ENCODE data around the gene WNT11. TPM values are rescaled to one million over a fixed set of nuclear protein-coding genes. Genes with fewer than 3 reads are reported as not detected.

The WNT11 gene
- total RNA-seq, 2 donors from 2014 or later: 0.53 to 0.62 TPM

DNA sequence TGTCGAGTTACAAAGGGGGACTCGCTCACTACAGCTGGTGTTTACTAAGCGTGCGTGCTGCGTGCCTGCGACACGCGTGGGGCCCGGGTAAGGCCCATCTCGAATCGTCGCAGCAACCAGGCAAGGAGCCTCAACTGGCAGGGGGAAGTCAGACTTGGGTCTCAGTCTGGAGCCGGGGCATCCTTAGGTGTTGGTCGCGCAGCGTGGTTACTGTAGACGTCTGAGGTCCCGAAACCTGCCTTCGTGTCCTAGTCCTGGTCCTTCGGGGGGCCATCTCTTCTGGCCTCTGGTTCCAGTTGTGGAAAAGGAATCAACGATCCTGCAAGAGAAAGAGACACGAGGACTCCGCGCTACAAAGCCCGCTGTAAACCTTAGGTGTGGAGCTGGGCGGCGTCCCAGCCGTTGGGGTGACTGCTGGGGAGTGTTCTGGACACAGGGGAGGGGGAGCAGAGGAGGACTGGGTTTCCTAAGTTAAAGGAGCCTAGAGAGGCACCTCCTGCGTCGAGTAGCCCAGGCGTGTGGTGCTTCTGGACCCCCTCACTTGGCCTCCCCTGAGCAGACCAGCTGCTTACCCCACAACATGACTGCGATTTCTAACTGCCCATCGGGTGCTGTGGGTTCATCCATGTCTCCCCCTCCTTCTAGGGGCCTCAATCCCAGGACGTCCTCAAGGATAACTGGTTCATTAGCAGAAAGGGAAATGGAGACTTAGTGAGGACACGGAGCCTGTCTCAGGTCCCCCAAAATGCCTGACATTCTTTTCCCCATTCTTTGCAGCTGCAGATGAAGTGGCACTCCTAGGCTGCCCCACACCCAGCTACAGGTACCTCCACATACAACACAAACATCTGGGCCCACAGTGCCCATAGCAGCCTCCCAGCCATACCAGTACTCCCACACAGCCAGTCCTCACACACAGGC is 4.9 kb upstream of the WNT11 start:
- Mint-ChIP-seq H3K4me3 (peak overlapping the region; percentile 56), H3K36me3 (ENCODE audit: low read depth) (no peaks in the 10 kb centered on the region), H3K9me3 (no peaks in the 10 kb centered on the region), H3K27me3 (ENCODE audit: insufficient read depth) (peaks cover 88% of the 10 kb centered on the region), H3K4me1 (peaks cover 2% of the 10 kb centered on the region), H3K27ac (no peak overlapping the region)
- H3K9ac ChIP-seq (ENCODE audit: extremely low read depth, low read length, poor library complexity, severe bottlenecking): no peak overlapping the region
- TF ChIP-seq, protein P1, sequence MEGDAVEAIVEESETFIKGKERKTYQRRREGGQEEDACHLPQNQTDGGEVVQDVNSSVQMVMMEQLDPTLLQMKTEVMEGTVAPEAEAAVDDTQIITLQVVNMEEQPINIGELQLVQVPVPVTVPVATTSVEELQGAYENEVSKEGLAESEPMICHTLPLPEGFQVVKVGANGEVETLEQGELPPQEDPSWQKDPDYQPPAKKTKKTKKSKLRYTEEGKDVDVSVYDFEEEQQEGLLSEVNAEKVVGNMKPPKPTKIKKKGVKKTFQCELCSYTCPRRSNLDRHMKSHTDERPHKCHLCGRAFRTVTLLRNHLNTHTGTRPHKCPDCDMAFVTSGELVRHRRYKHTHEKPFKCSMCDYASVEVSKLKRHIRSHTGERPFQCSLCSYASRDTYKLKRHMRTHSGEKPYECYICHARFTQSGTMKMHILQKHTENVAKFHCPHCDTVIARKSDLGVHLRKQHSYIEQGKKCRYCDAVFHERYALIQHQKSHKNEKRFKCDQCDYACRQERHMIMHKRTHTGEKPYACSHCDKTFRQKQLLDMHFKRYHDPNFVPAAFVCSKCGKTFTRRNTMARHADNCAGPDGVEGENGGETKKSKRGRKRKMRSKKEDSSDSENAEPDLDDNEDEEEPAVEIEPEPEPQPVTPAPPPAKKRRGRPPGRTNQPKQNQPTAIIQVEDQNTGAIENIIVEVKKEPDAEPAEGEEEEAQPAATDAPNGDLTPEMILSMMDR (conservative IDR thresholded peaks at IDR 0.05): no peak
- DNase-seq: peak; percentile 52
- no peaks in the 10 kb centered on the region for H3K4me1 ChIP-seq (ENCODE audit: control insufficient read depth, insufficient read depth, low read length)
- peaks cover 76% of the 10 kb centered on the region for H3K27me3 ChIP-seq (ENCODE audit: control insufficient read depth, insufficient read depth, low read length, poor library complexity, severe bottlenecking)
- H3K27ac ChIP-seq (ENCODE audit: low read depth, low read length): no peak overlapping the region
- WGBS, 2 experiments (ENCODE audit: insufficient coverage in 1 of 2, insufficient read length in 1 of 2): 13 to 14% methylated on average over 30 to 35 of the region's 35 CpGs
- H3K9me3 ChIP-seq (ENCODE audit: control insufficient read depth, low read length): no peaks in the 10 kb centered on the region
- H3K4me3 ChIP-seq (ENCODE audit: low read length): peak overlapping the region; percentile 79
- H3K36me3 ChIP-seq (ENCODE audit: control insufficient read depth, insufficient read depth, low read length): no peaks in the 10 kb centered on the region

GRCh38 chr11:76209973-76210930 is 4.0 kb upstream of the WNT11 start:
- Mint-ChIP-seq H3K36me3 (ENCODE audit: low read depth) (no peaks in the 10 kb centered on the region), H3K9me3 (no peaks in the 10 kb centered on the region), H3K4me1 (peaks cover 9% of the 10 kb centered on the region), H3K4me3 (peak overlapping the region; percentile 56), H3K27me3 (ENCODE audit: insufficient read depth) (peaks cover 92% of the 10 kb centered on the region), H3K27ac (no peak overlapping the region)
- Histone ChIP-seq H3K36me3 (ENCODE audit: control insufficient read depth, insufficient read depth, low read length) (no peaks in the 10 kb centered on the region), H3K27ac (ENCODE audit: low read depth, low read length) (no peak overlapping the region), H3K4me1 (ENCODE audit: control insufficient read depth, insufficient read depth, low read length) (peaks cover 2% of the 10 kb centered on the region), H3K4me3 (ENCODE audit: low read length) (peak overlapping the region; percentile 79), H3K27me3 (ENCODE audit: control insufficient read depth, insufficient read depth, low read length, poor library complexity, severe bottlenecking) (peaks cover 86% of the 10 kb centered on the region), H3K9ac (ENCODE audit: extremely low read depth, low read length, poor library complexity, severe bottlenecking) (no peak overlapping the region), H3K9me3 (ENCODE audit: control insufficient read depth, low read length) (no peaks in the 10 kb centered on the region)
- 0 to 1% methylated on average over 37 to 111 of the region's 111 CpGs for WGBS, 2 experiments (ENCODE audit: insufficient coverage in 1 of 2, insufficient read length in 1 of 2)
- DNase-seq: peak; percentile 76
- TF ChIP-seq, protein P1 (conservative IDR thresholded peaks at IDR 0.05): no peak

DNA sequence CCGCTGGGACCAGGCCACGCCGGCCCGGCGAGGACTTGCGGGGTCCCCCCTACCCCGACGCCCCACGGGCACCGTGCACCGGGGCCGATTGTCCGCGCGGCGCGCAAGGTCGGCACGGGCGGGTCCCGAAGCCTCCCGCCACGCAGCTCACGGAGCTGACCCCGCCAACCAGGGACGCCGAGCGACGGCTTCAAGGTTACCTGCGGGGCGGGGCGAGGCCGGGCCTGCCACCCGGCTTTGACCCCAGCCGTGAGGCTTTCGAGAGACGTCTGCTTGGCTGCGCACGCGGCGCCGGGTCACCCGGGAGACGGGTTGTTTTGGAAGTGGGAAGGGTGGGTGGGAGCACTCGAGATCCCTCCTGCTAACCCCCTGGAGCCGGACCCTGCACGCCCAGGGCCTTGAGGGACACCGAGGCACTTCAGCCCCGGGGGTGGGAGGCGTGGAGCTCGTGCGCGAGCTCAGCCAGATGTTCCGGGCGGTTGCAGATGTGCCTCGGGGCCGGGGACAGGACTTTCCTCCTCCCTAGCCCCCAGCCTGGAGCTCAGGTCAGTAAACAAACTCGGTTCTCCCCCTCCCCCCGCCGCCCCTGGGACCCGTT is 3.2 kb upstream of the WNT11 start:
- Mint-ChIP-seq H3K27me3 (ENCODE audit: insufficient read depth) (peaks cover 93% of the 10 kb centered on the region), H3K4me1 (peaks cover 14% of the 10 kb centered on the region), H3K9me3 (no peaks in the 10 kb centered on the region), H3K27ac (no peak overlapping the region), H3K4me3 (peak overlapping the region; percentile 56), H3K36me3 (ENCODE audit: low read depth) (no peaks in the 10 kb centered on the region)
- H3K27ac ChIP-seq (ENCODE audit: low read depth, low read length): no peak overlapping the region
- peak; percentile 85 for DNase-seq
- no peak overlapping the region for H3K9ac ChIP-seq (ENCODE audit: extremely low read depth, low read length, poor library complexity, severe bottlenecking)
- peaks cover 2% of the 10 kb centered on the region for H3K4me1 ChIP-seq (ENCODE audit: control insufficient read depth, insufficient read depth, low read length)
- TF ChIP-seq, protein P1 (conservative IDR thresholded peaks at IDR 0.05): no peak
- peak overlapping the region; percentile 79 for H3K4me3 ChIP-seq (ENCODE audit: low read length)
- H3K36me3 ChIP-seq (ENCODE audit: control insufficient read depth, insufficient read depth, low read length): no peaks in the 10 kb centered on the region
- no peaks in the 10 kb centered on the region for H3K9me3 ChIP-seq (ENCODE audit: control insufficient read depth, low read length)
- WGBS, 2 experiments (ENCODE audit: insufficient coverage in 1 of 2, insufficient read length in 1 of 2): 1% methylated on average over 12 to 61 of the region's 61 CpGs
- H3K27me3 ChIP-seq (ENCODE audit: control insufficient read depth, insufficient read depth, low read length, poor library complexity, severe bottlenecking): peaks cover 94% of the 10 kb centered on the region

Measured in endodermal cell (in vitro differentiated cells).